H1 (cell line): ENCODE results near the gene OR8B8. TPM values are rescaled to one million over a fixed set of nuclear protein-coding genes. Genes with fewer than 3 reads are reported as not detected.

ENCODE experiments used
- CTCF ChIA-PET: fragments of 300-600 bp; sonication (Branson Sonifier 250); formaldehyde crosslinking; loops from one replicate; lab custom pipeline; 2021; ENCODE audit not compliant: partially characterized antibody; lab: Charles Lee
- POLR2A ChIA-PET: fragments of 300-600 bp; sonication (Branson Sonifier 250); formaldehyde crosslinking; loops from one replicate; lab custom pipeline; 2021; ENCODE audit warnings: inconsistent platforms; ENCODE audit not compliant: partially characterized antibody; lab: Charles Lee
- DNase-seq, 2 experiments: peaks; one replicate each; pipeline versions ENCODE4 v3.0.0 to v3.0.0-alpha.2; 2010 to 2022; ENCODE audit warnings: low spot score in 2 of 2, low read depth in 1 of 2, mixed read lengths in 1 of 2
- FAIRE-seq: peaks from 2 replicates; lab custom pipeline; 2011; peaks lifted over from hg19 to GRCh38; lab: Jason Lieb, UNC
- H2AFZ ChIP-seq: 2 replicates; pipeline ENCODE4 v1.8.1; 2012; ENCODE audit warnings: low read length, inconsistent platforms
- H2AK5ac ChIP-seq: 2 replicates; pipeline ENCODE4 v1.6.1; 2013; ENCODE audit warnings: low read depth, low read length
- H2BK120ac ChIP-seq: replicated peaks from 2 replicates; pipeline ENCODE3; 2013; ENCODE audit warnings: low read depth, low read length, inconsistent platforms
- H2BK12ac ChIP-seq: 2 replicates; pipeline ENCODE4 v1.6.1; 2013; ENCODE audit warnings: low read depth, low read length
- H2BK15ac ChIP-seq: 2 replicates; pipeline ENCODE4 v1.6.1; 2013; ENCODE audit warnings: low read length
- H2BK20ac ChIP-seq: 2 replicates; pipeline ENCODE4 v1.6.1; 2013; ENCODE audit warnings: low read length
- H2BK5ac ChIP-seq: 2 replicates; pipeline ENCODE4 v1.6.1; 2013; ENCODE audit warnings: low read depth, low read length
- H3K14ac ChIP-seq: 2 replicates; pipeline ENCODE4 v1.6.1; 2013; ENCODE audit warnings: inconsistent platforms; ENCODE audit not compliant: insufficient read length
- H3K18ac ChIP-seq: 2 replicates; pipeline ENCODE4 v1.6.1; 2013; ENCODE audit warnings: low read length; ENCODE audit errors: extremely low read depth
- H3K23ac ChIP-seq: 2 replicates; pipeline ENCODE4 v1.6.1; 2013; ENCODE audit warnings: inconsistent platforms; ENCODE audit not compliant: insufficient read length
- H3K23me2 ChIP-seq: 2 replicates; pipeline ENCODE4 v1.6.1; 2013; ENCODE audit warnings: low read depth, low read length
- H3K27ac ChIP-seq: 2 replicates; pipeline ENCODE4 v1.6.1; 2011; ENCODE audit warnings: low read depth, low read length, inconsistent platforms
- H3K27me3 ChIP-seq, 4 experiments: replicated peaks in 1 of 4; 1 replicate in 1 of 4; 2 replicates in 3 of 4; pipeline versions ENCODE4 v1.6.1 to v1.8.1; 2011 to 2013; ENCODE audit warnings: low read length in 3 of 4, mild to moderate bottlenecking in 3 of 4, inconsistent platforms in 2 of 4, mixed read lengths in 2 of 4, moderate library complexity in 1 of 4; ENCODE audit not compliant: control insufficient read depth in 3 of 4, insufficient read depth in 3 of 4; ENCODE audit errors: extremely low read depth in 1 of 4
- H3K36me3 ChIP-seq, 4 experiments: 2 replicates each; pipeline versions ENCODE4 v1.6.1 to v1.8.1; 2011 to 2013; ENCODE audit warnings: mild to moderate bottlenecking in 4 of 4, low read length in 3 of 4, moderate library complexity in 2 of 4, control low read depth in 1 of 4, inconsistent platforms in 1 of 4; ENCODE audit not compliant: insufficient read depth in 4 of 4, control insufficient read depth in 2 of 4
- H3K4ac ChIP-seq: replicated peaks from 2 replicates; pipeline ENCODE3; 2013; ENCODE audit warnings: low read length, low read depth, mixed read lengths, inconsistent platforms; ENCODE audit not compliant: insufficient read length
- H3K4me1 ChIP-seq, 4 experiments: replicated peaks in 1 of 4; 1 replicate in 1 of 4; 2 replicates in 3 of 4; pipeline versions ENCODE4 v1.6.1 to v1.8.1; 2011 to 2013; ENCODE audit warnings: low read length in 3 of 4, inconsistent platforms in 2 of 4, mixed read lengths in 1 of 4; ENCODE audit not compliant: insufficient read depth in 4 of 4, control insufficient read depth in 3 of 4
- H3K4me2 ChIP-seq, 2 experiments: 2 replicates each; pipeline versions ENCODE4 v1.6.1 to v1.8.1; 2011 to 2013; ENCODE audit warnings: low read depth in 2 of 2, low read length in 2 of 2, control low read depth in 1 of 2, inconsistent platforms in 1 of 2, mild to moderate bottlenecking in 1 of 2; ENCODE audit not compliant: insufficient read depth in 1 of 2
- H3K4me3 ChIP-seq, 4 experiments: fragments of 200-600, 300-600 bp in 1 of 4; sonication (generic), shearing (Covaris generic), sonication (Bioruptor Twin) in 1 of 4; 2 replicates each; pipeline versions ENCODE4 v1.5.1 to v1.8.1; 2011 to 2016; ENCODE audit warnings: low read length in 4 of 4, low read depth in 3 of 4, control low read depth in 2 of 4, inconsistent platforms in 2 of 4, mild to moderate bottlenecking in 2 of 4, mixed read lengths in 1 of 4, moderate library complexity in 1 of 4; ENCODE audit not compliant: insufficient read depth in 2 of 4; ENCODE audit errors: extremely low read depth in 1 of 4
- H3K56ac ChIP-seq: replicated peaks from 2 replicates; pipeline ENCODE3; 2013; ENCODE audit warnings: low read depth, mild to moderate bottlenecking, mixed read lengths, low read length, inconsistent platforms; ENCODE audit not compliant: insufficient read length
- H3K79me1 ChIP-seq: 2 replicates; pipeline ENCODE4 v1.6.1; 2013; ENCODE audit warnings: low read depth, low read length, control low read depth
- H3K79me2 ChIP-seq, 2 experiments: 2 replicates each; pipeline versions ENCODE4 v1.6.1 to v1.8.1; 2012 to 2013; ENCODE audit warnings: low read length in 2 of 2, mild to moderate bottlenecking in 2 of 2, inconsistent platforms in 1 of 2; ENCODE audit not compliant: insufficient read depth in 2 of 2, control insufficient read depth in 1 of 2
- H3K9ac ChIP-seq, 4 experiments: replicated peaks in 1 of 4; 1 replicate in 1 of 4; 2 replicates in 3 of 4; pipeline versions ENCODE4 v1.6.1 to v1.8.1; 2011 to 2013; ENCODE audit warnings: low read depth in 3 of 4, low read length in 3 of 4, control low read depth in 2 of 4, mild to moderate bottlenecking in 2 of 4, moderate library complexity in 2 of 4, inconsistent platforms in 1 of 4; ENCODE audit errors: extremely low read depth in 1 of 4
- H3K9me3 ChIP-seq, 2 experiments: 2 replicates each; pipeline versions ENCODE4 v1.6.1 to v1.8.1; 2012 to 2013; ENCODE audit warnings: mild to moderate bottlenecking in 2 of 2, moderate library complexity in 2 of 2, control low read depth in 1 of 2, inconsistent platforms in 1 of 2, low read depth in 1 of 2, low read length in 1 of 2, mixed read lengths in 1 of 2; ENCODE audit not compliant: insufficient read depth in 2 of 2
- H4K20me1 ChIP-seq, 2 experiments: replicated peaks in 1 of 2; 2 replicates each; pipeline versions ENCODE3 to v1.8.1; 2011 to 2013; ENCODE audit warnings: inconsistent platforms in 2 of 2, low read length in 2 of 2, mild to moderate bottlenecking in 1 of 2; ENCODE audit not compliant: insufficient read depth in 2 of 2, control insufficient read depth in 1 of 2
- H4K5ac ChIP-seq: 2 replicates; pipeline ENCODE4 v1.6.1; 2013; ENCODE audit warnings: low read length, low read depth, mixed read lengths, inconsistent platforms; ENCODE audit not compliant: insufficient read length
- H4K8ac ChIP-seq: 2 replicates; pipeline ENCODE4 v1.8.0; 2013; ENCODE audit warnings: mild to moderate bottlenecking, moderate library complexity, low read length, inconsistent platforms; ENCODE audit not compliant: insufficient read depth; ENCODE audit errors: extremely low read depth
- H4K91ac ChIP-seq: replicated peaks from 2 replicates; pipeline ENCODE3; 2013; ENCODE audit warnings: low read length, mixed read lengths, inconsistent platforms; ENCODE audit not compliant: insufficient read length
- BRCA1 ChIP-seq: IDR thresholded peaks from 2 replicates; pipeline ENCODE4 v1.6.1; 2012; ENCODE audit warnings: low read depth, low read length, improper control_type of control experiment
- CBX5 ChIP-seq: fragments of 300-800, 300-1000 bp; sonication (generic); IDR thresholded peaks from 2 replicates; pipeline ENCODE4 v1.7.1; 2016; ENCODE audit warnings: antibody characterized with exemption, low read length, low read depth
- CEBPB ChIP-seq: IDR thresholded peaks from 2 replicates; pipeline ENCODE4 v1.6.1; 2012; ENCODE audit warnings: low read depth, low read length
- GABPA ChIP-seq: IDR thresholded peaks from 2 replicates; pipeline ENCODE4 v1.6.1; 2011; ENCODE audit warnings: mild to moderate bottlenecking, low read length, moderate library complexity, borderline replicate concordance; ENCODE audit not compliant: insufficient read depth
- HDAC6 ChIP-seq: IDR thresholded peaks from one replicate; pipeline ENCODE4 v1.7.1; 2012; ENCODE audit warnings: low read depth, mild to moderate bottlenecking, inconsistent platforms, low read length, moderate library complexity
- MAFK ChIP-seq: IDR thresholded peaks from 2 replicates; pipeline ENCODE4 v1.6.1; 2012; ENCODE audit warnings: low read depth, mild to moderate bottlenecking, improper control_type of control experiment, low read length
- NANOG ChIP-seq: IDR thresholded peaks from 2 replicates; pipeline ENCODE4 v1.6.1; 2011; ENCODE audit warnings: low read length, low read depth, mild to moderate bottlenecking, inconsistent platforms; ENCODE audit not compliant: insufficient read depth, poor library complexity, severe bottlenecking
- POLR2A ChIP-seq, 2 experiments: IDR thresholded peaks; 1 replicate in 1 of 2; 2 replicates in 1 of 2; pipeline ENCODE4 v1.6.1; 2011; ENCODE audit warnings: low read depth in 2 of 2, low read length in 2 of 2, mild to moderate bottlenecking in 2 of 2; ENCODE audit errors: control extremely low read depth in 1 of 2
- RBBP5 ChIP-seq: IDR thresholded peaks from 2 replicates; pipeline ENCODE4 v1.7.1; 2012; ENCODE audit warnings: low read depth, mild to moderate bottlenecking, inconsistent platforms, low read length, moderate library complexity, borderline replicate concordance
- RXRA ChIP-seq: IDR thresholded peaks from 2 replicates; pipeline ENCODE4 v1.6.1; 2011; ENCODE audit warnings: low read depth, mild to moderate bottlenecking, low read length, moderate library complexity; ENCODE audit not compliant: insufficient read depth
- SRF ChIP-seq: IDR thresholded peaks from 2 replicates; pipeline ENCODE4 v1.6.1; 2011; ENCODE audit warnings: mild to moderate bottlenecking, low read depth, low read length, moderate library complexity
- TAF7 ChIP-seq: optimal IDR thresholded peaks from 2 replicates; pipeline ENCODE3; 2011; ENCODE audit warnings: low read depth, mild to moderate bottlenecking, inconsistent platforms, low read length, moderate library complexity, borderline replicate concordance
- TEAD4 ChIP-seq: IDR thresholded peaks from 2 replicates; pipeline ENCODE4 v1.6.1; 2012; ENCODE audit warnings: low read depth, low read length, inconsistent platforms, mixed read lengths
- WGBS, 2 experiments: shearing (Covaris generic) in 1 of 2; methylation state at CpG; one replicate each; pipeline versions ENCODE4 v1.1.6 to v1.1.7; 2013 to 2015; ENCODE audit warnings: low lambda C conversion rate in 2 of 2, mixed read lengths in 2 of 2, inconsistent platforms in 1 of 2, low coverage in 1 of 2, missing lambda C conversion rate in 1 of 2; ENCODE audit not compliant: insufficient replicate concordance in 2 of 2, insufficient coverage in 1 of 2, insufficient read length in 1 of 2; ENCODE audit errors: extremely low coverage in 1 of 2, missing lambda C conversion rate in 1 of 2; 5-methylcytosine and 5-hydroxymethylcytosine counted together
- polyA plus RNA-seq, 7 experiments: library from polyadenylated mRNA; depleted of rRNA in 3 of 7; stranded (reverse) in 5 of 7; unstranded in 2 of 7; fragments of >200 nt in 5 of 7; fragments of 200-250 nt in 2 of 7; gene quantifications; 1 replicate in 5 of 7; 2 replicates in 1 of 7; 4 replicates in 1 of 7; pipeline versions ENCODE4 v1.2.1 to v1.2.3, GENCODE V29; 2011 to 2013; ENCODE audit warnings: missing spikeins in 2 of 7, mixed read lengths in 2 of 7
- total RNA-seq: library from RNA; stranded (reverse); fragmentation: NEBNext Ultra II Directional; extraction: Animal tissue kit (Norgen Biotek cat#: 25700); gene quantifications from 2 replicates; pipeline ENCODE4 v1.2.1, GENCODE V29; 2021

Gene OR8B8
- total and polyA plus RNA-seq, 2 of the 8 experiments (the other 6 are each of a cell fraction or from before 2014, with no cell fraction given): not detected

- H3K23me2 ChIP-seq: no peaks in the 10 kb centered on the region; the same call in 1 of the 2 replicates
- H3K27me3 ChIP-seq: no peaks in the 10 kb centered on the region
- 88% methylated on average over 9 of the region's 9 CpGs; no CpG with 5 or more reads in 1 of the 2 experiments for WGBS, 2 experiments
- H2BK20ac ChIP-seq: no peak overlapping the region
- no peak overlapping the region for H3K4me3 ChIP-seq
- no peak overlapping the region for H3K9ac ChIP-seq
- no peaks in the 10 kb centered on the region for H3K9me3 ChIP-seq
- no peak overlapping the region for H4K5ac ChIP-seq
- no peak overlapping the region for H2AK5ac ChIP-seq
- H3K27ac ChIP-seq: no peak overlapping the region
- no peak overlapping the region for H2BK12ac ChIP-seq
- no peak overlapping the region for H3K23ac ChIP-seq
- H3K79me2 ChIP-seq: no peaks in the 10 kb centered on the region
- no peaks in the 10 kb centered on the region for H3K79me1 ChIP-seq
- no peak overlapping the region for H3K56ac ChIP-seq
- H3K14ac ChIP-seq: no peak overlapping the region
- H2AFZ ChIP-seq: peak overlapping the region; percentile 26; the same call in 1 of the 2 replicates
- H3K4ac ChIP-seq: no peak overlapping the region
- peaks cover 0 to 8% (median 4%) of the 10 kb centered on the region in 4 experiments; a peak in 4 of 7 replicates for H3K4me1 ChIP-seq
- no peak overlapping the region for H2BK15ac ChIP-seq
- no peak overlapping the region for H4K91ac ChIP-seq
- FAIRE-seq: no peak
- peak overlapping the region; percentile 4 for H2BK120ac ChIP-seq
- H3K4me2 ChIP-seq: no peak overlapping the region; a peak in 1 of 4 replicates
- no peaks in the 10 kb centered on the region for H4K20me1 ChIP-seq
- ChIA-PET CTCF (interaction anchor here (0.7 to 2.2 kb wide), 4 partner anchors 15 to 81 kb away, joined by 4 to 5 read pairs (median 4); no protein-coding TSS in a partner anchor), POLR2A (interaction anchor here (1.0 to 1.8 kb wide), 2 partner anchors 18 to 23 kb away, joined by 3 to 5 read pairs; no protein-coding TSS in a partner anchor)
- H4K8ac ChIP-seq: no peak overlapping the region
- no peak overlapping the region for H3K18ac ChIP-seq
- no peak overlapping the region for H2BK5ac ChIP-seq
- H3K36me3 ChIP-seq: no peaks in the 10 kb centered on the region
- no peak for DNase-seq
- no peak for TF ChIP-seq TEAD4
- no peak for TF ChIP-seq CEBPB
- TF ChIP-seq TAF7: no peak
- no peak for TF ChIP-seq CBX5
- TF ChIP-seq GABPA: no peak
- no peak for TF ChIP-seq HDAC6
- TF ChIP-seq RBBP5: no peak
- TF ChIP-seq RXRA: no peak
- TF ChIP-seq POLR2A (IDR thresholded peaks at IDR 0.05; ENCODE audit: control extremely low read depth in 1 of 2, low read depth in 2 of 2, low read length in 2 of 2): no peak
- no peak for TF ChIP-seq MAFK
- TF ChIP-seq NANOG: no peak
- TF ChIP-seq SRF: no peak
- no peak for TF ChIP-seq BRCA1
These were observed 37.1 kb upstream of the OR8B8 start for GRCh38 chr11:124482362-124483147.
